CD4-positive, alpha-beta memory T cell (primary cell): ENCODE measurements around the gene LMTK2. TPM values are rescaled to one million over a fixed set of nuclear protein-coding genes. Genes with fewer than 3 reads are reported as not detected.

Experiments used
- CTCF ChIA-PET: fragments of 350-600 bp; sonication (Branson Sonifier 250); formaldehyde crosslinking; loops from one replicate; lab custom pipeline; 2021; ENCODE audit warnings: inconsistent platforms; ENCODE audit not compliant: partially characterized antibody; lab: Charles Lee
- POLR2A ChIA-PET: fragments of 350-600 bp; sonication (Branson Sonifier 250); formaldehyde crosslinking; loops from one replicate; lab custom pipeline; 2021; ENCODE audit not compliant: partially characterized antibody; lab: Charles Lee
- DNase-seq, 5 donors: peaks; one replicate each; pipeline versions ENCODE4 v3.0.0 to v3.0.0-alpha.2; 2020 to 2022; ENCODE audit warnings: mixed read lengths in 1 of 5
- H3K27ac ChIP-seq: one replicate; pipeline ENCODE4 v1.7.0; 2013; ENCODE audit warnings: low read depth, low read length
- H3K27me3 ChIP-seq: 2 replicates; pipeline ENCODE4 v1.7.0; 2013; ENCODE audit warnings: mild to moderate bottlenecking, low read length, moderate library complexity; ENCODE audit not compliant: insufficient read depth
- H3K36me3 ChIP-seq: 2 replicates; pipeline ENCODE4 v1.7.0; 2013; ENCODE audit warnings: mild to moderate bottlenecking, low read length, moderate library complexity; ENCODE audit not compliant: insufficient read depth
- H3K4me1 ChIP-seq: 2 replicates; pipeline ENCODE4 v1.7.0; 2013; ENCODE audit warnings: mild to moderate bottlenecking, low read length, moderate library complexity; ENCODE audit not compliant: insufficient read depth
- H3K4me3 ChIP-seq, 2 donors: one replicate each; pipeline ENCODE4 v1.7.0; 2013; ENCODE audit warnings: low read length in 2 of 2, mild to moderate bottlenecking in 1 of 2
- H3K9me3 ChIP-seq, 2 donors: one replicate each; pipeline ENCODE4 v1.7.0; 2013; ENCODE audit warnings: low read length in 2 of 2, control low read depth in 1 of 2; ENCODE audit not compliant: control insufficient read depth in 1 of 2
- H3K27ac Mint-ChIP-seq, 7 donors: one replicate each; pipeline ENCODE4 v1.8.0; 2020 to 2021; ENCODE audit warnings: mixed read lengths in 7 of 7, mild to moderate bottlenecking in 6 of 7, inconsistent platforms in 3 of 7, moderate library complexity in 3 of 7
- H3K27me3 Mint-ChIP-seq, 2 donors: one replicate each; pipeline ENCODE4 v1.8.0; 2020 to 2021; ENCODE audit warnings: mixed read lengths in 2 of 2
- H3K36me3 Mint-ChIP-seq, 2 donors: one replicate each; pipeline ENCODE4 v1.8.0; 2020 to 2021; ENCODE audit warnings: mixed read lengths in 2 of 2, inconsistent platforms in 1 of 2, mild to moderate bottlenecking in 1 of 2
- H3K4me1 Mint-ChIP-seq, 4 donors: one replicate each; pipeline ENCODE4 v1.8.0; 2020 to 2021; ENCODE audit warnings: mixed read lengths in 4 of 4, mild to moderate bottlenecking in 1 of 4
- H3K4me3 Mint-ChIP-seq, 8 donors: one replicate each; pipeline ENCODE4 v1.8.0; 2020 to 2021; ENCODE audit warnings: mixed read lengths in 8 of 8, mild to moderate bottlenecking in 7 of 8, moderate library complexity in 6 of 8, inconsistent platforms in 3 of 8
- H3K9me3 Mint-ChIP-seq, 8 donors: one replicate each; pipeline ENCODE4 v1.8.0; 2020 to 2021; ENCODE audit warnings: mixed read lengths in 8 of 8, mild to moderate bottlenecking in 5 of 8, inconsistent platforms in 3 of 8, moderate library complexity in 1 of 8
- intact Hi-C: fragments of 100-400 bp; cut with micrococcal nuclease; formaldehyde crosslinking; loops from one replicate; pipeline ENCODE4 v1.15.1; 2023
- polyA plus RNA-seq, 2 donors: library from polyadenylated mRNA; unstranded; fragments of 300-500 nt; fragmentation: Illumina TruSeq; gene quantifications; one replicate each; pipeline ENCODE4 v1.2.3, GENCODE V29; 2021
- total RNA-seq, 2 experiments: library from RNA; stranded (reverse); gene quantifications; one replicate each; pipeline ENCODE4 v1.2.3, GENCODE V29; 2021

Gene LMTK2
- total and polyA plus RNA-seq, 4 experiments from 2014 or later, result 0.76 to 26.6 (median 13.7) TPM

GRCh38 chr7:98075801-98076200, 30.9 kb upstream of the LMTK2 start:
- intact Hi-C loops, result no loop called here
- H3K4me3 Mint-ChIP-seq, result no peak overlapping the region
- no peaks in the 10 kb centered on the region for H3K9me3 ChIP-seq
- no peaks in the 10 kb centered on the region for H3K4me1 ChIP-seq
- no peaks in the 10 kb centered on the region for H3K4me1 Mint-ChIP-seq
- CTCF ChIA-PET, result interaction anchor here (1.0 kb wide), 1 partner anchor 54 kb away, joined by 4 read pairs; no protein-coding TSS in a partner anchor
- H3K36me3 ChIP-seq, result no peaks in the 10 kb centered on the region
- POLR2A ChIA-PET, result no interaction called here
- H3K9me3 Mint-ChIP-seq, result peaks cover 0 to 15% (median 6%) of the 10 kb centered on the region in 8 donors
- H3K27ac ChIP-seq, result no peak overlapping the region
- no peaks in the 10 kb centered on the region for H3K27me3 ChIP-seq
- no peak overlapping the region for H3K27ac Mint-ChIP-seq
- H3K4me3 ChIP-seq, result no peak overlapping the region
- H3K27me3 Mint-ChIP-seq, result peaks cover 3 to 13% of the 10 kb centered on the region in 2 donors
- no peak for DNase-seq
- H3K36me3 Mint-ChIP-seq, result no peaks in the 10 kb centered on the region

GRCh38 chr7:98077762-98078161, 28.9 kb upstream of the LMTK2 start:
- no peaks in the 10 kb centered on the region for H3K4me1 Mint-ChIP-seq
- ChIA-PET POLR2A (no interaction called here), CTCF (interaction anchor here (0.9 kb wide), 1 partner anchor 54 kb away, joined by 3 read pairs; no protein-coding TSS in a partner anchor)
- no peak overlapping the region for H3K27ac Mint-ChIP-seq
- no peak for DNase-seq
- Histone ChIP-seq H3K27me3 (no peaks in the 10 kb centered on the region), H3K36me3 (no peaks in the 10 kb centered on the region), H3K4me1 (no peaks in the 10 kb centered on the region), H3K4me3 (no peak overlapping the region), H3K27ac (no peak overlapping the region), H3K9me3 (no peaks in the 10 kb centered on the region)
- no peak overlapping the region for H3K4me3 Mint-ChIP-seq
- H3K36me3 Mint-ChIP-seq, result no peaks in the 10 kb centered on the region
- H3K9me3 Mint-ChIP-seq, result peaks cover 0 to 15% (median 6%) of the 10 kb centered on the region in 8 donors
- intact Hi-C loops, result no loop called here
- peaks cover 3 to 13% of the 10 kb centered on the region in 2 donors for H3K27me3 Mint-ChIP-seq

GRCh38 chr7:98078197-98078870, 28.3 kb upstream of the LMTK2 start:
- H3K4me1 ChIP-seq, result no peaks in the 10 kb centered on the region
- H3K36me3 ChIP-seq, result no peaks in the 10 kb centered on the region
- ChIA-PET POLR2A (no interaction called here), CTCF (interaction anchor here (0.9 kb wide), 1 partner anchor 54 kb away, joined by 3 read pairs; no protein-coding TSS in a partner anchor)
- no peaks in the 10 kb centered on the region for H3K4me1 Mint-ChIP-seq
- intact Hi-C loops, result no loop called here
- no peaks in the 10 kb centered on the region for H3K27me3 ChIP-seq
- H3K27ac Mint-ChIP-seq, result no peak overlapping the region
- H3K36me3 Mint-ChIP-seq, result no peaks in the 10 kb centered on the region
- DNase-seq, result no peak
- no peak overlapping the region for H3K4me3 ChIP-seq
- H3K9me3 Mint-ChIP-seq, result peaks cover 0 to 15% (median 6%) of the 10 kb centered on the region in 8 donors
- H3K27ac ChIP-seq, result no peak overlapping the region
- peaks cover 3 to 13% of the 10 kb centered on the region in 2 donors for H3K27me3 Mint-ChIP-seq
- no peak overlapping the region for H3K4me3 Mint-ChIP-seq
- no peaks in the 10 kb centered on the region for H3K9me3 ChIP-seq

- Mint-ChIP-seq H3K9me3 (peaks cover 0 to 8% (median 3%) of the 10 kb centered on the region in 8 donors), H3K27me3 (peaks cover 3 to 11% of the 10 kb centered on the region in 2 donors), H3K4me1 (no peaks in the 10 kb centered on the region), H3K4me3 (no peak overlapping the region), H3K36me3 (no peaks in the 10 kb centered on the region), H3K27ac (no peak overlapping the region)
- Histone ChIP-seq H3K27me3 (no peaks in the 10 kb centered on the region), H3K27ac (no peak overlapping the region), H3K4me1 (no peaks in the 10 kb centered on the region), H3K9me3 (no peaks in the 10 kb centered on the region), H3K4me3 (no peak overlapping the region), H3K36me3 (no peaks in the 10 kb centered on the region)
- ChIA-PET POLR2A (no interaction called here), CTCF (interaction anchor here (1.5 kb wide), 1 partner anchor 58 kb away, joined by 5 read pairs; no protein-coding TSS in a partner anchor)
- intact Hi-C loops, result no loop called here
- DNase-seq, result no peak
Measured at GRCh38 chr7:98079891-98080648, 26.6 kb upstream of the LMTK2 start.

- intact Hi-C loops, result no loop called here
- H3K27ac Mint-ChIP-seq, result no peak overlapping the region
- H3K27me3 ChIP-seq, result no peaks in the 10 kb centered on the region
- CTCF ChIA-PET, result no interaction called here
- no peak overlapping the region for H3K27ac ChIP-seq
- DNase-seq, result no peak
- H3K9me3 Mint-ChIP-seq, result no peaks in the 10 kb centered on the region
- peaks cover 3 to 11% of the 10 kb centered on the region in 2 donors for H3K27me3 Mint-ChIP-seq
- no peak overlapping the region for H3K4me3 Mint-ChIP-seq
- no peak overlapping the region for H3K4me3 ChIP-seq
- POLR2A ChIA-PET, result no interaction called here
- H3K4me1 ChIP-seq, result no peaks in the 10 kb centered on the region
- H3K36me3 Mint-ChIP-seq, result no peaks in the 10 kb centered on the region
- H3K36me3 ChIP-seq, result no peaks in the 10 kb centered on the region
- H3K4me1 Mint-ChIP-seq, result no peaks in the 10 kb centered on the region
- no peaks in the 10 kb centered on the region for H3K9me3 ChIP-seq
Measured at GRCh38 chr7:98081319-98081718, 25.3 kb upstream of the LMTK2 start.

GRCh38 chr7:98084631-98085030, 22.0 kb upstream of the LMTK2 start:
- H3K4me1 Mint-ChIP-seq, result no peaks in the 10 kb centered on the region
- Histone ChIP-seq H3K36me3 (no peaks in the 10 kb centered on the region), H3K4me1 (no peaks in the 10 kb centered on the region), H3K27ac (no peak overlapping the region), H3K9me3 (no peaks in the 10 kb centered on the region), H3K27me3 (no peaks in the 10 kb centered on the region), H3K4me3 (no peak overlapping the region)
- no peaks in the 10 kb centered on the region for H3K36me3 Mint-ChIP-seq
- intact Hi-C loops, result no loop called here
- ChIA-PET CTCF (interaction anchor here (1.1 kb wide), 1 partner anchor 63 kb away, joined by 3 read pairs; no protein-coding TSS in a partner anchor), POLR2A (no interaction called here)
- no peak overlapping the region for H3K4me3 Mint-ChIP-seq
- H3K9me3 Mint-ChIP-seq, result no peaks in the 10 kb centered on the region
- H3K27me3 Mint-ChIP-seq, result peaks cover 0 to 9% of the 10 kb centered on the region in 2 donors
- no peak for DNase-seq
- no peak overlapping the region for H3K27ac Mint-ChIP-seq

GRCh38 chr7:98085674-98086073, 21.0 kb upstream of the LMTK2 start:
- intact Hi-C loops, result no loop called here
- POLR2A ChIA-PET, result no interaction called here
- no peaks in the 10 kb centered on the region for H3K9me3 Mint-ChIP-seq
- no peaks in the 10 kb centered on the region for H3K36me3 Mint-ChIP-seq
- no peak overlapping the region for H3K4me3 Mint-ChIP-seq
- CTCF ChIA-PET, result no interaction called here
- no peaks in the 10 kb centered on the region for H3K4me1 Mint-ChIP-seq
- H3K27me3 Mint-ChIP-seq, result peaks cover 0 to 3% of the 10 kb centered on the region in 2 donors
- no peaks in the 10 kb centered on the region for H3K27me3 ChIP-seq
- no peaks in the 10 kb centered on the region for H3K4me1 ChIP-seq
- no peaks in the 10 kb centered on the region for H3K9me3 ChIP-seq
- no peak overlapping the region for H3K4me3 ChIP-seq
- H3K27ac ChIP-seq, result no peak overlapping the region
- DNase-seq, result no peak
- no peak overlapping the region for H3K27ac Mint-ChIP-seq
- no peaks in the 10 kb centered on the region for H3K36me3 ChIP-seq
